ENCODE results near the gene TADA2B.

DNA sequence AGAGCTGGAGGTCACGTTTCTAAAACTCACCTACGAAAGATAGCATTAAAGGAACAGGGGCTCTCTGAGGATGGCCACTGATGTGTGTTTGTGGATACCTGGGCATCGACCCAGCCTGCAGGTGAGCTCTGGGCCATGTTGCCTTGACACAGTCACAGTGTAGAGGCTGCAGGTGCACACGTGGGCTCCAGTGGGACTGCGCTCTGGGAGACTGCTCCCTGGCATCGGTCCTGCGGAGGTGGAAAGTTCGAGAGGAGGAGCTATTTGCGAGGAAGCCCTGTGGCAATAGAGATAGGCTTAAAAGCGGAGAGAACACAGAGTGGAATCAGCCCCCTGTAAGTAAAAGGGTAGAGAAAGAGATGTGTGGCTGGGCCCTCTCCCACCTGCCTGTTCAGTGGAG, 12.3 kb upstream of the TADA2B start:
- TF ChIP-seq, protein P1, sequence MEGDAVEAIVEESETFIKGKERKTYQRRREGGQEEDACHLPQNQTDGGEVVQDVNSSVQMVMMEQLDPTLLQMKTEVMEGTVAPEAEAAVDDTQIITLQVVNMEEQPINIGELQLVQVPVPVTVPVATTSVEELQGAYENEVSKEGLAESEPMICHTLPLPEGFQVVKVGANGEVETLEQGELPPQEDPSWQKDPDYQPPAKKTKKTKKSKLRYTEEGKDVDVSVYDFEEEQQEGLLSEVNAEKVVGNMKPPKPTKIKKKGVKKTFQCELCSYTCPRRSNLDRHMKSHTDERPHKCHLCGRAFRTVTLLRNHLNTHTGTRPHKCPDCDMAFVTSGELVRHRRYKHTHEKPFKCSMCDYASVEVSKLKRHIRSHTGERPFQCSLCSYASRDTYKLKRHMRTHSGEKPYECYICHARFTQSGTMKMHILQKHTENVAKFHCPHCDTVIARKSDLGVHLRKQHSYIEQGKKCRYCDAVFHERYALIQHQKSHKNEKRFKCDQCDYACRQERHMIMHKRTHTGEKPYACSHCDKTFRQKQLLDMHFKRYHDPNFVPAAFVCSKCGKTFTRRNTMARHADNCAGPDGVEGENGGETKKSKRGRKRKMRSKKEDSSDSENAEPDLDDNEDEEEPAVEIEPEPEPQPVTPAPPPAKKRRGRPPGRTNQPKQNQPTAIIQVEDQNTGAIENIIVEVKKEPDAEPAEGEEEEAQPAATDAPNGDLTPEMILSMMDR (IDR thresholded peaks at IDR 0.05 in 2 of 3, conservative IDR thresholded peaks at IDR 0.05 in 1 of 3; ENCODE audit: control insufficient read depth in 2 of 3, extremely low read depth in 1 of 3, insufficient read depth in 1 of 3, low read depth in 3 of 3, low read length in 3 of 3), result no peak
- no peak for TF ChIP-seq EP300 (IDR thresholded peaks at IDR 0.05; ENCODE audit: borderline replicate concordance in 1 of 2, control insufficient read depth in 1 of 2, low read depth in 2 of 2, low read length in 2 of 2)
- TF ChIP-seq, protein P2, sequence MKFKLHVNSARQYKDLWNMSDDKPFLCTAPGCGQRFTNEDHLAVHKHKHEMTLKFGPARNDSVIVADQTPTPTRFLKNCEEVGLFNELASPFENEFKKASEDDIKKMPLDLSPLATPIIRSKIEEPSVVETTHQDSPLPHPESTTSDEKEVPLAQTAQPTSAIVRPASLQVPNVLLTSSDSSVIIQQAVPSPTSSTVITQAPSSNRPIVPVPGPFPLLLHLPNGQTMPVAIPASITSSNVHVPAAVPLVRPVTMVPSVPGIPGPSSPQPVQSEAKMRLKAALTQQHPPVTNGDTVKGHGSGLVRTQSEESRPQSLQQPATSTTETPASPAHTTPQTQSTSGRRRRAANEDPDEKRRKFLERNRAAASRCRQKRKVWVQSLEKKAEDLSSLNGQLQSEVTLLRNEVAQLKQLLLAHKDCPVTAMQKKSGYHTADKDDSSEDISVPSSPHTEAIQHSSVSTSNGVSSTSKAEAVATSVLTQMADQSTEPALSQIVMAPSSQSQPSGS (IDR thresholded peaks at IDR 0.05; ENCODE audit: low read length), result no peak
- no peak for TF ChIP-seq ZZZ3 (IDR thresholded peaks at IDR 0.05; ENCODE audit: control insufficient read depth, insufficient read length, low read depth)
- TF ChIP-seq SRF (IDR thresholded peaks at IDR 0.05; ENCODE audit: low read depth in 2 of 2, low read length in 2 of 2), result no peak
- TF ChIP-seq, protein P3, sequence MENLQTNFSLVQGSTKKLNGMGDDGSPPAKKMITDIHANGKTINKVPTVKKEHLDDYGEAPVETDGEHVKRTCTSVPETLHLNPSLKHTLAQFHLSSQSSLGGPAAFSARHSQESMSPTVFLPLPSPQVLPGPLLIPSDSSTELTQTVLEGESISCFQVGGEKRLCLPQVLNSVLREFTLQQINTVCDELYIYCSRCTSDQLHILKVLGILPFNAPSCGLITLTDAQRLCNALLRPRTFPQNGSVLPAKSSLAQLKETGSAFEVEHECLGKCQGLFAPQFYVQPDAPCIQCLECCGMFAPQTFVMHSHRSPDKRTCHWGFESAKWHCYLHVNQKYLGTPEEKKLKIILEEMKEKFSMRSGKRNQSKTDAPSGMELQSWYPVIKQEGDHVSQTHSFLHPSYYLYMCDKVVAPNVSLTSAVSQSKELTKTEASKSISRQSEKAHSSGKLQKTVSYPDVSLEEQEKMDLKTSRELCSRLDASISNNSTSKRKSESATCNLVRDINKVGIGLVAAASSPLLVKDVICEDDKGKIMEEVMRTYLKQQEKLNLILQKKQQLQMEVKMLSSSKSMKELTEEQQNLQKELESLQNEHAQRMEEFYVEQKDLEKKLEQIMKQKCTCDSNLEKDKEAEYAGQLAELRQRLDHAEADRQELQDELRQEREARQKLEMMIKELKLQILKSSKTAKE (IDR thresholded peaks at IDR 0.05; ENCODE audit: low read depth, poor library complexity, severe bottlenecking), result no peak
- TF ChIP-seq, protein P4, sequence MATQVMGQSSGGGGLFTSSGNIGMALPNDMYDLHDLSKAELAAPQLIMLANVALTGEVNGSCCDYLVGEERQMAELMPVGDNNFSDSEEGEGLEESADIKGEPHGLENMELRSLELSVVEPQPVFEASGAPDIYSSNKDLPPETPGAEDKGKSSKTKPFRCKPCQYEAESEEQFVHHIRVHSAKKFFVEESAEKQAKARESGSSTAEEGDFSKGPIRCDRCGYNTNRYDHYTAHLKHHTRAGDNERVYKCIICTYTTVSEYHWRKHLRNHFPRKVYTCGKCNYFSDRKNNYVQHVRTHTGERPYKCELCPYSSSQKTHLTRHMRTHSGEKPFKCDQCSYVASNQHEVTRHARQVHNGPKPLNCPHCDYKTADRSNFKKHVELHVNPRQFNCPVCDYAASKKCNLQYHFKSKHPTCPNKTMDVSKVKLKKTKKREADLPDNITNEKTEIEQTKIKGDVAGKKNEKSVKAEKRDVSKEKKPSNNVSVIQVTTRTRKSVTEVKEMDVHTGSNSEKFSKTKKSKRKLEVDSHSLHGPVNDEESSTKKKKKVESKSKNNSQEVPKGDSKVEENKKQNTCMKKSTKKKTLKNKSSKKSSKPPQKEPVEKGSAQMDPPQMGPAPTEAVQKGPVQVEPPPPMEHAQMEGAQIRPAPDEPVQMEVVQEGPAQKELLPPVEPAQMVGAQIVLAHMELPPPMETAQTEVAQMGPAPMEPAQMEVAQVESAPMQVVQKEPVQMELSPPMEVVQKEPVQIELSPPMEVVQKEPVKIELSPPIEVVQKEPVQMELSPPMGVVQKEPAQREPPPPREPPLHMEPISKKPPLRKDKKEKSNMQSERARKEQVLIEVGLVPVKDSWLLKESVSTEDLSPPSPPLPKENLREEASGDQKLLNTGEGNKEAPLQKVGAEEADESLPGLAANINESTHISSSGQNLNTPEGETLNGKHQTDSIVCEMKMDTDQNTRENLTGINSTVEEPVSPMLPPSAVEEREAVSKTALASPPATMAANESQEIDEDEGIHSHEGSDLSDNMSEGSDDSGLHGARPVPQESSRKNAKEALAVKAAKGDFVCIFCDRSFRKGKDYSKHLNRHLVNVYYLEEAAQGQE (IDR thresholded peaks at IDR 0.05; ENCODE audit: low read depth, low read length), result no peak
- TF ChIP-seq HDAC2 (IDR thresholded peaks at IDR 0.05), result no peak
- TF ChIP-seq NRF1 (conservative IDR thresholded peaks at IDR 0.05; ENCODE audit: low read depth, low read length), result no peak
- TF ChIP-seq EZH2 (IDR thresholded peaks at IDR 0.05; ENCODE audit: borderline replicate concordance, control insufficient read depth, low read depth, low read length), result no peak
- TF ChIP-seq CBX3 (IDR thresholded peaks at IDR 0.05; ENCODE audit: borderline replicate concordance, low read depth), result no peak

All from GM12878 (cell line).